ENCODE results near the gene ARHGAP44.

- TF ChIP-seq CTCF (IDR thresholded peaks at IDR 0.05) (no peak), EZH2 (IDR thresholded peaks at IDR 0.05; ENCODE audit: borderline replicate concordance, insufficient read depth, low read depth, low read length, poor library complexity, severe bottlenecking) (no peak)
Measured at GRCh38 chr17:12965988-12966387, 176.7 kb downstream of the ARHGAP44 start.

Measured in B cell (primary cell).